ENCODE results near the gene VPS37B. TPM values are rescaled to one million over a fixed set of nuclear protein-coding genes. Genes with fewer than 3 reads are reported as not detected.
"Not testable (repeated sequence)": the region's sequence is repeated elsewhere in the genome, so short reads cannot be mapped to it uniquely, and the experiment has no call there.

Gene VPS37B
- total RNA-seq, 1 donor from 2014 or later, result 32.6 TPM

GRCh38 chr12:122905258-122905657 is 9.3 kb upstream of the VPS37B start:
- not testable (repeated sequence) for DNase-seq

- DNase-seq, result no peak
These were observed 7.7 kb upstream of the VPS37B start for GRCh38 chr12:122903693-122904034.

GRCh38 chr12:122902854-122903692 is 7.1 kb upstream of the VPS37B start:
- DNase-seq, result no peak

- no peak for DNase-seq
These were observed 4.0 kb upstream of the VPS37B start for GRCh38 chr12:122899887-122900286.

GRCh38 chr12:122896662-122897061 is 738 bp upstream of the VPS37B start:
- DNase-seq, result no peak

- peak; percentile 56 for DNase-seq
These were observed 612 bp downstream of the VPS37B start for GRCh38 chr12:122895320-122895703.

- DNase-seq, result peak; percentile 53
These were observed 1.5 kb downstream of the VPS37B start for GRCh38 chr12:122894193-122895121.

GRCh38 chr12:122893208-122894153 is 2.4 kb downstream of the VPS37B start:
- DNase-seq, result no peak

- DNase-seq, result not testable (repeated sequence)
These were observed 3.2 kb downstream of the VPS37B start for GRCh38 chr12:122892724-122893123.

GRCh38 chr12:122891661-122892525 is 4.0 kb downstream of the VPS37B start:
- peak; percentile 87 for DNase-seq

- no peak for DNase-seq
These were observed 6.0 kb downstream of the VPS37B start for GRCh38 chr12:122889761-122890520.

GRCh38 chr12:122888232-122888752 is 7.6 kb downstream of the VPS37B start:
- peak; percentile 74 for DNase-seq

GRCh38 chr12:122887819-122888212 is 8.1 kb downstream of the VPS37B start:
- DNase-seq, result no peak

GRCh38 chr12:122886851-122887818 is 8.8 kb downstream of the VPS37B start:
- DNase-seq, result peak; percentile 63

- no peak for DNase-seq
These were observed 9.8 kb downstream of the VPS37B start for GRCh38 chr12:122886161-122886560.

GRCh38 chr12:122884860-122885259 is 11.1 kb downstream of the VPS37B start:
- no peak for DNase-seq

- DNase-seq, result no peak
These were observed 11.7 kb downstream of the VPS37B start for GRCh38 chr12:122884091-122884826.

Measured in tongue (tissue), 2 donors.